BLaER1 (cell line): ENCODE data around the gene ZNF514.
A peak's percentile ranks its signal among the peaks of the same experiment; 100 is the strongest.
"Not testable (repeated sequence)": the region's sequence is repeated elsewhere in the genome, so short reads cannot be mapped to it uniquely, and the experiment has no call there.

Source experiments
- H3K27ac ChIP-seq: shearing (Covaris generic); formaldehyde crosslinking; 2 replicates; pipeline ENCODE4 v1.8.1; 2022
- H3K27me3 ChIP-seq: shearing (Covaris generic); formaldehyde crosslinking; 2 replicates; pipeline ENCODE4 v1.8.1; 2022
- H3K36me3 ChIP-seq: shearing (Covaris generic); formaldehyde crosslinking; 2 replicates; pipeline ENCODE4 v1.8.1; 2022
- H3K4me1 ChIP-seq: shearing (Covaris generic); formaldehyde crosslinking; 2 replicates; pipeline ENCODE4 v1.8.1; 2022
- H3K4me2 ChIP-seq: shearing (Covaris generic); formaldehyde crosslinking; 2 replicates; pipeline ENCODE4 v1.8.1; 2022
- H3K4me3 ChIP-seq: shearing (Covaris generic); formaldehyde crosslinking; 2 replicates; pipeline ENCODE4 v1.8.1; 2022
- H3K9ac ChIP-seq: shearing (Covaris generic); formaldehyde crosslinking; 2 replicates; pipeline ENCODE4 v1.8.1; 2022
- H3K9me3 ChIP-seq: shearing (Covaris generic); formaldehyde crosslinking; 2 replicates; pipeline ENCODE4 v1.8.1; 2022
- H4K20me1 ChIP-seq: shearing (Covaris generic); formaldehyde crosslinking; 2 replicates; pipeline ENCODE4 v1.8.1; 2022
- Cebpa-rat ChIP-seq: shearing (Covaris generic); IDR thresholded peaks from 2 replicates; pipeline ENCODE4 v1.8.1; 2022

Gene ZNF514

GRCh38 chr2:95159690-95160449, at the start of gene ZNF514:
Gene ZNF514, minus strand, starts transcription at chr2:95159848. Its CDS starts 6,595 bp downstream, at chr2:95153253.
- Histone ChIP-seq H3K4me1 (peaks cover 32% of the 10 kb centered on the region), H3K27me3 (no peaks in the 10 kb centered on the region), H3K4me3 (peak within 1 kb of the TSS; percentile 82), H3K4me2 (peak within 1 kb of the TSS; percentile 98), H3K9ac (peak within 1 kb of the TSS; percentile 83), H3K36me3 (peaks cover 24% of the 10 kb centered on the region), H4K20me1 (no peaks in the 10 kb centered on the region), H3K9me3 (peaks cover 29% of the 10 kb centered on the region), H3K27ac (peak within 1 kb of the TSS; percentile 83)
- no peak for TF ChIP-seq Cebpa-rat

- Histone ChIP-seq H3K9ac (peak overlapping the region; percentile 88), H3K4me1 (peaks cover 20% of the 10 kb centered on the region), H3K36me3 (peaks cover 47% of the 10 kb centered on the region), H3K4me2 (peak overlapping the region; percentile 85), H3K27me3 (no peaks in the 10 kb centered on the region), H3K4me3 (peak overlapping the region; percentile 86), H3K9me3 (peaks cover 47% of the 10 kb centered on the region), H3K27ac (peak overlapping the region; percentile 83; the same call in 1 of the 2 replicates), H4K20me1 (no peaks in the 10 kb centered on the region)
- no peak for TF ChIP-seq Cebpa-rat
These were observed 48.5 kb upstream of the ZNF514 start for GRCh38 chr2:95208106-95208505.

GRCh38 chr2:95207111-95207961, 47.7 kb upstream of the ZNF514 start, which contains the start of gene ZNF892:
Gene ZNF892, plus strand, starts transcription at chr2:95207521. Its CDS starts 295 bp downstream, at chr2:95207816.
- Histone ChIP-seq H3K27me3 (no peaks in the 10 kb centered on the region), H3K9me3 (peaks cover 40% of the 10 kb centered on the region), H3K27ac (peak within 1 kb of the TSS; percentile 83), H4K20me1 (no peaks in the 10 kb centered on the region), H3K9ac (peak within 1 kb of the TSS; percentile 88), H3K4me3 (peak within 1 kb of the TSS; percentile 86), H3K4me2 (peak within 1 kb of the TSS; percentile 85), H3K4me1 (peaks cover 20% of the 10 kb centered on the region), H3K36me3 (peaks cover 39% of the 10 kb centered on the region)
- TF ChIP-seq Cebpa-rat: no peak

- Histone ChIP-seq H3K27ac (no peak overlapping the region), H3K36me3 (peaks cover 26% of the 10 kb centered on the region), H3K27me3 (no peaks in the 10 kb centered on the region), H3K4me1 (peaks cover 20% of the 10 kb centered on the region), H3K9ac (no peak overlapping the region), H3K9me3 (peaks cover 27% of the 10 kb centered on the region), H3K4me2 (peak overlapping the region; percentile 85), H4K20me1 (no peaks in the 10 kb centered on the region), H3K4me3 (peak overlapping the region; percentile 86)
- TF ChIP-seq Cebpa-rat: no peak
These were observed 46.4 kb upstream of the ZNF514 start for GRCh38 chr2:95206096-95206495.

- Histone ChIP-seq H3K27ac (no peak overlapping the region), H3K36me3 (peaks cover 12% of the 10 kb centered on the region), H3K4me3 (no peak overlapping the region), H3K4me2 (no peak overlapping the region), H3K4me1 (peaks cover 20% of the 10 kb centered on the region), H3K27me3 (no peaks in the 10 kb centered on the region), H3K9ac (no peak overlapping the region), H4K20me1 (no peaks in the 10 kb centered on the region), H3K9me3 (peaks cover 12% of the 10 kb centered on the region)
- TF ChIP-seq Cebpa-rat: no peak
These were observed 44.7 kb upstream of the ZNF514 start for GRCh38 chr2:95204396-95204795.

- no peak for TF ChIP-seq Cebpa-rat
- Histone ChIP-seq H3K27ac (no peak overlapping the region), H3K27me3 (no peaks in the 10 kb centered on the region), H4K20me1 (no peaks in the 10 kb centered on the region), H3K9me3 (peaks cover 7% of the 10 kb centered on the region), H3K4me3 (no peak overlapping the region), H3K4me1 (peaks cover 20% of the 10 kb centered on the region), H3K36me3 (peaks cover 7% of the 10 kb centered on the region), H3K9ac (no peak overlapping the region), H3K4me2 (no peak overlapping the region)
These were observed 44.3 kb upstream of the ZNF514 start for GRCh38 chr2:95203911-95204310.

GRCh38 chr2:95192956-95193355, 33.3 kb upstream of the ZNF514 start:
- H3K27me3 ChIP-seq, H3K36me3 ChIP-seq, H3K4me2 ChIP-seq, H3K4me1 ChIP-seq, H3K9ac ChIP-seq, H3K27ac ChIP-seq, H3K4me3 ChIP-seq, H4K20me1 ChIP-seq, H3K9me3 ChIP-seq: not testable (repeated sequence)

GRCh38 chr2:95185973-95186372, 26.3 kb upstream of the ZNF514 start:
- H3K4me1 ChIP-seq: no peaks in the 10 kb centered on the region
- H4K20me1 ChIP-seq: no peaks in the 10 kb centered on the region
- peaks cover 27% of the 10 kb centered on the region for H3K36me3 ChIP-seq
- no peak overlapping the region for H3K4me3 ChIP-seq
- no peaks in the 10 kb centered on the region for H3K27me3 ChIP-seq
- H3K27ac ChIP-seq: no peak overlapping the region
- peaks cover 10% of the 10 kb centered on the region for H3K9me3 ChIP-seq
- H3K4me2 ChIP-seq: no peak overlapping the region
- peak; percentile 67; the same call in 1 of the 2 replicates for TF ChIP-seq Cebpa-rat
- no peak overlapping the region for H3K9ac ChIP-seq

GRCh38 chr2:95185197-95185596, 25.5 kb upstream of the ZNF514 start:
- no peaks in the 10 kb centered on the region for H4K20me1 ChIP-seq
- TF ChIP-seq Cebpa-rat: no peak
- H3K4me3 ChIP-seq: no peak overlapping the region
- no peak overlapping the region for H3K4me2 ChIP-seq
- no peak overlapping the region for H3K27ac ChIP-seq
- no peaks in the 10 kb centered on the region for H3K4me1 ChIP-seq
- peaks cover 34% of the 10 kb centered on the region for H3K36me3 ChIP-seq
- H3K9ac ChIP-seq: no peak overlapping the region
- no peaks in the 10 kb centered on the region for H3K27me3 ChIP-seq
- peaks cover 14% of the 10 kb centered on the region for H3K9me3 ChIP-seq

GRCh38 chr2:95181774-95182173, 22.1 kb upstream of the ZNF514 start:
- H3K4me1 ChIP-seq: no peaks in the 10 kb centered on the region
- TF ChIP-seq Cebpa-rat: no peak
- H3K36me3 ChIP-seq: peaks cover 63% of the 10 kb centered on the region
- no peak overlapping the region for H3K27ac ChIP-seq
- H3K4me2 ChIP-seq: no peak overlapping the region
- H3K27me3 ChIP-seq: no peaks in the 10 kb centered on the region
- H3K9ac ChIP-seq: no peak overlapping the region
- H4K20me1 ChIP-seq: no peaks in the 10 kb centered on the region
- H3K4me3 ChIP-seq: no peak overlapping the region
- H3K9me3 ChIP-seq: peaks cover 14% of the 10 kb centered on the region
